Brain microvascular endothelial cell (primary cell): ENCODE measurements around the gene ARG2.

Source experiments
- DNase-seq: peaks from one replicate; pipeline ENCODE4 v3.0.0-alpha.2; 2020
- H3K27ac ChIP-seq: fragments of 250-450 bp; sonication (Bioruptor Pico); 2 replicates; pipeline ENCODE4 v1.5.1; 2020; ENCODE audit warnings: mild to moderate bottlenecking, moderate library complexity
- H3K27me3 ChIP-seq: fragments of 250-450 bp; sonication (Bioruptor Pico); replicated peaks from 2 replicates; pipeline ENCODE4 v1.5.1; 2020; ENCODE audit warnings: mild to moderate bottlenecking
- H3K36me3 ChIP-seq: fragments of 250-450 bp; sonication (Bioruptor Pico); replicated peaks from 2 replicates; pipeline ENCODE4 v1.5.1; 2020; ENCODE audit warnings: mild to moderate bottlenecking
- H3K4me3 ChIP-seq: 2 replicates; pipeline ENCODE4 v1.5.1; 2011; ENCODE audit warnings: low read depth, mild to moderate bottlenecking, control low read depth, low read length, moderate library complexity
- in situ Hi-C: cut with HindIII; loops from 2 replicates; pipeline ENCODE4 v1.10.0; 2017; ENCODE audit warnings: low sequenced_read_pairs, low pct_ligation_motif_present
- TF ChIP-seq, protein P1 (sequence below): IDR thresholded peaks from 2 replicates; pipeline ENCODE4 v1.5.1; 2011; ENCODE audit warnings: low read depth, mild to moderate bottlenecking, moderate library complexity, low read length, control low read depth, inconsistent platforms; ENCODE audit errors: missing control alignments

The ARG2 gene

DNA sequence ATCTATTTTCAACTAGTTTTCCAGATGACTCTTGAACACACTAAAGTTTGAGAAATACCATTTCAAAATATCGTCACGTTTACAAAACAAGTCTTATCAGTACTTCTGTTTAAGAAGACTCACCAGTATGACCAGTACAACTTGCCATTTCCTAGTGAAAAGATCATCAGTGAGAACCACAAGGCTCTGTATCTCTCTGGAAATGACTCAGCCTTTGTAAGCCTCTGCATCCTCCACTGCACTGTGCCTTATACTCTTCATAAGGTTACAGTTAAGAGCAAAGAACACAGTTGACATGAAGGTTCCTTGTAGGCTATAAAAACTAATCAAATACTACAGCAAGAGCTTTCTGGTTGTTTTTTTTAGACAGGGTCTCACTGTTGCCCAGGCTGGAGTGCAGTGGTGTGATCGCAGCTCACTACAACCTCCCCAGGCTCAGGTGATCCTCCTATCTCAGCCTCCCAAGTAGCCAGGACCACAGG, 60.4 kb downstream of the ARG2 start:
- peak; percentile 92 for DNase-seq
- Histone ChIP-seq H3K27me3 (no peaks in the 10 kb centered on the region), H3K4me3 (no peak overlapping the region), H3K27ac (peak overlapping the region; percentile 70), H3K36me3 (peaks cover 48% of the 10 kb centered on the region)
- in situ Hi-C loops, result no loop called here
- TF ChIP-seq, protein P1, sequence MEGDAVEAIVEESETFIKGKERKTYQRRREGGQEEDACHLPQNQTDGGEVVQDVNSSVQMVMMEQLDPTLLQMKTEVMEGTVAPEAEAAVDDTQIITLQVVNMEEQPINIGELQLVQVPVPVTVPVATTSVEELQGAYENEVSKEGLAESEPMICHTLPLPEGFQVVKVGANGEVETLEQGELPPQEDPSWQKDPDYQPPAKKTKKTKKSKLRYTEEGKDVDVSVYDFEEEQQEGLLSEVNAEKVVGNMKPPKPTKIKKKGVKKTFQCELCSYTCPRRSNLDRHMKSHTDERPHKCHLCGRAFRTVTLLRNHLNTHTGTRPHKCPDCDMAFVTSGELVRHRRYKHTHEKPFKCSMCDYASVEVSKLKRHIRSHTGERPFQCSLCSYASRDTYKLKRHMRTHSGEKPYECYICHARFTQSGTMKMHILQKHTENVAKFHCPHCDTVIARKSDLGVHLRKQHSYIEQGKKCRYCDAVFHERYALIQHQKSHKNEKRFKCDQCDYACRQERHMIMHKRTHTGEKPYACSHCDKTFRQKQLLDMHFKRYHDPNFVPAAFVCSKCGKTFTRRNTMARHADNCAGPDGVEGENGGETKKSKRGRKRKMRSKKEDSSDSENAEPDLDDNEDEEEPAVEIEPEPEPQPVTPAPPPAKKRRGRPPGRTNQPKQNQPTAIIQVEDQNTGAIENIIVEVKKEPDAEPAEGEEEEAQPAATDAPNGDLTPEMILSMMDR, result no peak

DNA sequence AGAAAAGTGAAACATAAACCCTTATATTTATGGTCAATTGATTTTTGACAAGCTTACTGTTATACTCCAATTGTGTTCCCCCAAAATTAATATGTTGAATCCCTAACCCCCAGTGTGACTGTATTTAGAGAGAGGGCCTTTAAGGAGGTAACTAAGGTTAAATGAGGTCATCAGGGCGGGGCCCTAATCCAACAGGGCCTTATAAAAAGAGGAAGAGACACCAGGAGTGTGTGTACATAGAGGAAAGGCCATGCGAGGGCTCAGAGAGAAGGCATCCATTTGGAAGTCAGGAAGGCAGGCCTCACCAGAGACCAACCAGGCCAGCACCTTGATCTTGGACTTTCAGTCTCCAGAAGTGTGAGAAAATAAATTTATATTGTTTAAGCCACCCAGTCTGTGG, 61.2 kb downstream of the ARG2 start:
- TF ChIP-seq, protein P1, result no peak
- in situ Hi-C loops, result no loop called here
- Histone ChIP-seq H3K27ac (no peak overlapping the region), H3K4me3 (no peak overlapping the region), H3K36me3 (peaks cover 55% of the 10 kb centered on the region), H3K27me3 (no peaks in the 10 kb centered on the region)
- no peak for DNase-seq

- Histone ChIP-seq H3K27me3 (no peaks in the 10 kb centered on the region), H3K4me3 (no peak overlapping the region), H3K27ac (no peak overlapping the region), H3K36me3 (peaks cover 63% of the 10 kb centered on the region)
- TF ChIP-seq, protein P1, result no peak
- no peak for DNase-seq
- in situ Hi-C loops, result no loop called here
Observed at GRCh38 chr14:67683842-67684241, 64.1 kb downstream of the ARG2 start.

DNA sequence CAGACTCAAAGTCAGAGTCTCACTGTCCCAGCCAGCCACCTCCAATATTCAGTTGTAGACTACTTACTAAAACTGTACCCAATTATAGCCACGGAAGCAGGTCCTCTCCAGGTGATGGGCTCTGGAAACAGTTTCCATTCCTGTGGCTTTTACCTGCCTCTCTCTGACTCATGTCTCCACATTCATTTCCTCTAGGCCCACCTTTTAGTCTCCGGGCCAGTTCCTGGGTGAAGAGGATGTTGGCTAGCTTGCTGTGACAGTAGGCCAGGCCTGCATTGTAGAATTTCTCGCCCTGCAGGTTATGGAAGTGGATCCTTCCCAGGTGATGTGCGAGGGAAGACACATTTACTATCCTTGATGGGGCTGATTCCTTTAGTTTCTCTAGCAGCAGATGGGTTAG, 70.3 kb downstream of the ARG2 start:
- DNase-seq, result no peak
- H3K4me3 ChIP-seq, result no peak overlapping the region
- no peak overlapping the region for H3K27ac ChIP-seq
- H3K27me3 ChIP-seq, result no peaks in the 10 kb centered on the region
- TF ChIP-seq, protein P1, result no peak
- in situ Hi-C loops, result no loop called here
- H3K36me3 ChIP-seq, result peaks cover 68% of the 10 kb centered on the region

DNA sequence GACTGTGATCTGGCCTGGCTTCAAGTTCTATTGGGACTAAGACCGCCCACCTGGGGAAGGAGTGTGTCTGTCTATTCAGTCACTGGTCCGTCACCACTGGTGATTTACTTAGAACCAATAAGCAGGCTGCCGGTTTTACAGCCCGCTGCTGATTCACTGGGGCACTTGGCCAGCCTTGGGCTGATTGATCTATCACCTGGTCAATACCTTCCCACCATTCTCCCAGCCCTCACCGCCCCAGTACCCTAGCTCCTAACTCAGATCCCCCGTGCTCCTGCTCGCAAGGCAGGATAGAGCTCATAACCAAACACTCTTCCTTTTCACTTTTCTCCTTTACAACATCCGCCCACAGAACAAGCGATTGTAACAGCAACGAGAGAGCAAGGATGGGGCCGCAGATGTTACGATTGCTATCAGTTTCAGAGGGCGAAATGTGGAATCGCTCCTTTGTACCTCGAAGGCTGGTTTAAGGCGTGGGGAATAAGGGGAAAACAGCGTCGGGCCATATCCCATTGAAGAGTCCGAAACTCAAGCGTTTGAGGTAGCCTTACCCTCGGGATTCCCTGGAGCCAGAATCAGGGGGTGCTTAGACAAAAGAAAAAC, 75.2 kb downstream of the ARG2 start:
- Histone ChIP-seq H3K4me3 (peak overlapping the region; percentile 96), H3K27me3 (no peaks in the 10 kb centered on the region), H3K27ac (peak overlapping the region; percentile 85), H3K36me3 (peaks cover 25% of the 10 kb centered on the region)
- TF ChIP-seq, protein P1, result no peak
- in situ Hi-C loops, result no loop called here
- peak; percentile 95 for DNase-seq
